Measurements from ENCODE around the gene ENTR1.

The ENTR1 gene

DNA sequence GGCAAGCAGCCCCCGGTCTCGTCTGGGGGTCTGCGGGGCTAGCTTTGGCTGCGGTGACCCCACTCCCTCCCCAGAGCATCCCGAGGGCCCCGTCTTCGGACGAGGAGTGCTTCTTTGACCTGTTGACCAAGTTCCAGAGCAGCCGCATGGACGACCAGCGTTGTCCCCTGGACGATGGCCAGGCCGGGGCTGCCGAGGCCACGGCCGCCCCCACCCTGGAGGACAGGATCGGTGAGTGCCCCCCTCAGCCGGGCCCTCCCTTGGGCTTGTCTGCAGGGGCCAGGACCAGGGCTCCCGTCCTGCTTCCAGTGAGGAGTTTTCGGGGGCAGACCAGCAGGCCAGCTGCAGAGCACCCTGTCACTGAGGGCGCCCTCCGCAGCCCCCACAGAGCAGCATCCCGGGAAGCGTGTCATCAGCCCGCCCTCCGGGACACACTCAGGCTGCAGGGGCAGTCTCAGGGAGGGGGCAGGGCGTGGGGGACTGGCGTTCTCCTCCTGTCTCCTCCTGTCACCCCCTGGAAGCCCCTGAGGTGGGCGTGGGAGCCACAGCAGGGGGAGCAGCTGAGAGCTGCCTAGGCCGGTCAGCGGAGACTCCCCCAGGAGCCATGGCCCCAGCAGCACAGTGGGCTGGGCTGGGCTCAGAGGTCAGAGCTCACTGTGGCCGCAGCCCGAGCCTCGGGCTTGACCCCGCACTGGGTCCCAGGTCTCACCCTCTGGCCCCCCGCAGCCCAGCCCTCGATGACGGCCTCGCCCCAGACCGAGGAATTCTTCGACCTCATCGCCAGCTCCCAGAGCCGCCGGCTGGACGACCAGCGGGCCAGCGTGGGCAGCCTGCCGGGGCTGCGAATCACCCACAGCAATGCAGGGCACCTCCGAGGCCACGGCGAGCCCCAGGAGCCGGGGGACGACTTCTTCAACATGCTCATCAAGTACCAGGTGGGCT lies 54.5 kb downstream of the ENTR1 start:
- H3K36me3 ChIP-seq (ENCODE audit: control insufficient read depth in 1 of 2, insufficient read depth in 2 of 2, low read depth in 1 of 2, low read length in 2 of 2), result peaks cover 21 to 65% of the 10 kb centered on the region in 2 experiments
- H4K91ac ChIP-seq (ENCODE audit: low read length), result no peak overlapping the region
- H3K18ac ChIP-seq (ENCODE audit: low read depth in 1 of 2, low read length in 2 of 2), result no peak overlapping the region
- H3K4me2 ChIP-seq (ENCODE audit: low read length, poor library complexity, severe bottlenecking), result no peak overlapping the region
- H2AK5ac ChIP-seq (ENCODE audit: low read length, severe bottlenecking), result peak overlapping the region; percentile 8
- H3K79me1 ChIP-seq (replicated peaks; ENCODE audit: low read length, poor library complexity, severe bottlenecking), result no peaks in the 10 kb centered on the region
- peak overlapping the region; percentile 15 for H2BK15ac ChIP-seq (ENCODE audit: low read depth, poor library complexity, severe bottlenecking)
- no peaks in the 10 kb centered on the region for H3K27me3 ChIP-seq (ENCODE audit: control insufficient read depth in 1 of 2, insufficient read depth in 1 of 2, low read length in 2 of 2)
- H2AFZ ChIP-seq (ENCODE audit: low read depth, low read length), result no peak overlapping the region
- no peak overlapping the region for H3K23ac ChIP-seq (ENCODE audit: low read length in 2 of 2)
- H3K9ac ChIP-seq (ENCODE audit: low read length), result no peak overlapping the region
- H2BK12ac ChIP-seq (ENCODE audit: low read length in 2 of 2), result no peak overlapping the region
- H3K4me1 ChIP-seq (ENCODE audit: control insufficient read depth, insufficient read depth, low read depth, low read length), result peaks cover 47% of the 10 kb centered on the region
- H2BK5ac ChIP-seq (ENCODE audit: low read depth, low read length, poor library complexity, severe bottlenecking), result no peak overlapping the region
- no peak overlapping the region for H3K27ac ChIP-seq (ENCODE audit: low read length, poor library complexity, severe bottlenecking)
- no peak overlapping the region for H3K4ac ChIP-seq (ENCODE audit: low read depth in 1 of 2, low read length in 2 of 2)
- no peak overlapping the region for H3K4me3 ChIP-seq (ENCODE audit: insufficient read depth in 1 of 2, low read depth in 1 of 2, low read length in 2 of 2)
- H3K9me3 ChIP-seq (ENCODE audit: control insufficient read depth, low read length), result no peaks in the 10 kb centered on the region
- no peak overlapping the region for H3K14ac ChIP-seq (ENCODE audit: low read length in 2 of 2)
- H2BK120ac ChIP-seq (ENCODE audit: low read depth, low read length), result no peak overlapping the region
- no peak for DNase-seq
- 89% methylated on average over 54 of the region's 54 CpGs for WGBS
- no peak overlapping the region for H4K8ac ChIP-seq (ENCODE audit: low read length)

DNA sequence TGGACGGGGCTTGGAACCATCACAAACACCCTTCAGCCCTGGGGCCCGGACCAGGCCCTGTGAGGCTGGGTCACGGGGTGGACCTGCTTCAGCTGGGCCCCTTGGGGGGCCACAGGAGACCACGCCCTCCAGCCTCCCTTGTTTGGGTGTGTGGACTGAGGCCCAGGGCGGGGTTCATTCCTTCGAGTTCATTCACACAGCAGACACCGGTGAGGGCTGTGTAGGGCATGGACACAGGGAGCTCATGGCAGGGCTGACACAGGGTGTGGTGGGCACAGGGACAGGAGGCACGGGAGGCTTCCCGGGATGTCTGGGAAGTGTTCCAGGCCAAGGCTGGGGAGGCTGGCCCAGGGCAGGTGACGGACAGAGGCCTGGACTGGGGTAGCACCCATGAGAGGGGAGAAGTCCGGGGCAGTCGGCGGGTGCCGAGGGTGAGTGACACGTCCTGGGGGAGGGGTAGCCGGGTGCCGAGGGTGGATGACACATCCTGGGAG lies 55.8 kb downstream of the ENTR1 start:
- H2AFZ ChIP-seq (ENCODE audit: low read depth, low read length), result no peak overlapping the region
- no peak overlapping the region for H2BK5ac ChIP-seq (ENCODE audit: low read depth, low read length, poor library complexity, severe bottlenecking)
- H3K36me3 ChIP-seq (ENCODE audit: control insufficient read depth in 1 of 2, insufficient read depth in 2 of 2, low read depth in 1 of 2, low read length in 2 of 2), result peaks cover 21 to 69% of the 10 kb centered on the region in 2 experiments
- H3K27ac ChIP-seq (ENCODE audit: low read length, poor library complexity, severe bottlenecking), result no peak overlapping the region
- peak overlapping the region; percentile 18 for H3K4me2 ChIP-seq (ENCODE audit: low read length, poor library complexity, severe bottlenecking)
- H3K18ac ChIP-seq (ENCODE audit: low read depth in 1 of 2, low read length in 2 of 2), result peak overlapping the region in 1 of 2 experiments; percentile 48
- H4K8ac ChIP-seq (ENCODE audit: low read length), result peak overlapping the region; percentile 48
- H3K4me3 ChIP-seq (ENCODE audit: insufficient read depth in 1 of 2, low read depth in 1 of 2, low read length in 2 of 2), result no peak overlapping the region
- H3K4me1 ChIP-seq (ENCODE audit: control insufficient read depth, insufficient read depth, low read depth, low read length), result peaks cover 43% of the 10 kb centered on the region
- H3K9me3 ChIP-seq (ENCODE audit: control insufficient read depth, low read length), result no peaks in the 10 kb centered on the region
- no peaks in the 10 kb centered on the region for H3K79me1 ChIP-seq (replicated peaks; ENCODE audit: low read length, poor library complexity, severe bottlenecking)
- H2BK15ac ChIP-seq (ENCODE audit: low read depth, poor library complexity, severe bottlenecking), result no peak overlapping the region
- no peak for DNase-seq
- no peak overlapping the region for H3K23ac ChIP-seq (ENCODE audit: low read length in 2 of 2)
- no peak overlapping the region for H4K91ac ChIP-seq (ENCODE audit: low read length)
- 83% methylated on average over 14 of the region's 17 CpGs for WGBS
- H3K9ac ChIP-seq (ENCODE audit: low read length), result no peak overlapping the region
- H2AK5ac ChIP-seq (ENCODE audit: low read length, severe bottlenecking), result peak overlapping the region; percentile 68
- H2BK12ac ChIP-seq (ENCODE audit: low read length in 2 of 2), result peak overlapping the region in 1 of 2 experiments; percentile 15
- H3K14ac ChIP-seq (ENCODE audit: low read length in 2 of 2), result peak overlapping the region in 1 of 2 experiments; percentile 18
- no peak overlapping the region for H2BK120ac ChIP-seq (ENCODE audit: low read depth, low read length)
- peak overlapping the region in 1 of 2 experiments; percentile 28 for H3K4ac ChIP-seq (ENCODE audit: low read depth in 1 of 2, low read length in 2 of 2)
- H3K27me3 ChIP-seq (ENCODE audit: control insufficient read depth in 1 of 2, insufficient read depth in 1 of 2, low read length in 2 of 2), result no peaks in the 10 kb centered on the region

DNA sequence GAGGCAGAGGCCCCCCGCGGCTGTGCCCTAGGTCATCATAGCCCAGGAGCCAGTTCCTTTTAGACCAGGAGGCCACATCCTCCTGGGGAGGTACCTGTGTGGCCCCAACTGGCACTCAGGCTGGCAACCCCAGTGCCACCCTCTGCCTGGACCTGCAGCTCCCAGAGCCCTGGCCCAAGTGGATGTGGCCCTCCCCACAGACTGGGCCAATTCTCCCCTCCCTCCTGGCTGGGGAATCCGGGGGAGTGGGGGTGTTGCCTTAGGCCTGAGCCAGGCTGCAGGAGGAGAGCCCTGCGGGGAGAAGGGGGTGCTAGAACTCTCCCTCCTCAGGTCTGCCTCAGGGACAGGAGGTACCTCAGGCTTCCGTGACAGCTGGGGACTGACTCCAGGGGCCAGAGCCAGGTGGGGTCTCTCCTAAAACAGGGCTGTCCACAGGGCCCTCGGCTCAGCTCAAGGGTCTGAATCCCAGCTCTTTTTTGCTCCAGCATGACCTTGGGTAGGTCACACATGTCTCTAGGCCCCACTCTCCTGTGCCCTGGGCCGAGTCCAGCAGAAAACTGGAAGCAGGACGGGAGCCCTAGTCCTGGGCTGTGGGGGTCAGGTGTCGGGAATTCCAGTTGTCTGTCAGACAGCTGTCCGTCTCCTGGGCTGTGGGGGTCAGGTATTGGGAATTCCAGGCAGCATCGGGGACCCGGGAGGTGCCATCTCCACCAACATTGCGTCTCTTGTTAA lies 56.5 kb downstream of the ENTR1 start:
- H2BK15ac ChIP-seq (ENCODE audit: low read depth, poor library complexity, severe bottlenecking), result no peak overlapping the region
- H3K18ac ChIP-seq (ENCODE audit: low read depth in 1 of 2, low read length in 2 of 2), result no peak overlapping the region
- H3K4me2 ChIP-seq (ENCODE audit: low read length, poor library complexity, severe bottlenecking), result no peak overlapping the region
- no peaks in the 10 kb centered on the region for H3K27me3 ChIP-seq (ENCODE audit: control insufficient read depth in 1 of 2, insufficient read depth in 1 of 2, low read length in 2 of 2)
- no peak overlapping the region for H3K4ac ChIP-seq (ENCODE audit: low read depth in 1 of 2, low read length in 2 of 2)
- H2BK5ac ChIP-seq (ENCODE audit: low read depth, low read length, poor library complexity, severe bottlenecking), result no peak overlapping the region
- H2BK120ac ChIP-seq (ENCODE audit: low read depth, low read length), result no peak overlapping the region
- no peak overlapping the region for H3K4me3 ChIP-seq (ENCODE audit: insufficient read depth in 1 of 2, low read depth in 1 of 2, low read length in 2 of 2)
- H3K14ac ChIP-seq (ENCODE audit: low read length in 2 of 2), result no peak overlapping the region
- H3K9ac ChIP-seq (ENCODE audit: low read length), result no peak overlapping the region
- DNase-seq, result no peak
- peaks cover 17 to 72% of the 10 kb centered on the region in 2 experiments for H3K36me3 ChIP-seq (ENCODE audit: control insufficient read depth in 1 of 2, insufficient read depth in 2 of 2, low read depth in 1 of 2, low read length in 2 of 2)
- H3K79me1 ChIP-seq (replicated peaks; ENCODE audit: low read length, poor library complexity, severe bottlenecking), result no peaks in the 10 kb centered on the region
- no peak overlapping the region for H2AFZ ChIP-seq (ENCODE audit: low read depth, low read length)
- WGBS, result 94% methylated on average over 13 of the region's 13 CpGs
- H2AK5ac ChIP-seq (ENCODE audit: low read length, severe bottlenecking), result no peak overlapping the region
- H3K27ac ChIP-seq (ENCODE audit: low read length, poor library complexity, severe bottlenecking), result no peak overlapping the region
- H2BK12ac ChIP-seq (ENCODE audit: low read length in 2 of 2), result no peak overlapping the region
- peaks cover 41% of the 10 kb centered on the region for H3K4me1 ChIP-seq (ENCODE audit: control insufficient read depth, insufficient read depth, low read depth, low read length)
- no peak overlapping the region for H3K23ac ChIP-seq (ENCODE audit: low read length in 2 of 2)
- H4K91ac ChIP-seq (ENCODE audit: low read length), result no peak overlapping the region
- no peak overlapping the region for H4K8ac ChIP-seq (ENCODE audit: low read length)
- no peaks in the 10 kb centered on the region for H3K9me3 ChIP-seq (ENCODE audit: control insufficient read depth, low read length)

DNA sequence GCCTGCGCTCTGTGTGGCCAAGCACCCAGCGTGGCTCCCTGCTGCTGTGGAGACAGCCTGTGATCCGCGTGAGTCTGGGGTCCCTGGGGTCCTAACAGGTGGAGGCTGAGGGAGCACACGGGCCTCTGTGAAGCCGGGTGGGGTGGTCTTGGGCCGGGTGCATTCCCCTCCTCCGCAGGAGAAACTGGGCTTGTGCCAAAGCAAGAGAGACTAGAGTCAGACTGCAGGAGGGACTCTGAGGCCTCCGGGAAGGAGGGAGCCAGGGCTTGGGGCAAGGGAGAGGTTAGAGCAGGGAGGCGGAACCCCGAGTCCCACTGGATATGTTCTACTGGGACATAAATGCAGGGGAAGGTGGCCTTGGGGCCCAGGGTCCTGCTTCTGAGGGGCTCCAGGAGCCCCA lies 57.3 kb downstream of the ENTR1 start:
- no peaks in the 10 kb centered on the region for H3K79me1 ChIP-seq (replicated peaks; ENCODE audit: low read length, poor library complexity, severe bottlenecking)
- no peak overlapping the region for H2BK120ac ChIP-seq (ENCODE audit: low read depth, low read length)
- no peak overlapping the region for H3K4ac ChIP-seq (ENCODE audit: low read depth in 1 of 2, low read length in 2 of 2)
- no peak overlapping the region for H4K8ac ChIP-seq (ENCODE audit: low read length)
- no peak overlapping the region for H3K18ac ChIP-seq (ENCODE audit: low read depth in 1 of 2, low read length in 2 of 2)
- H2BK5ac ChIP-seq (ENCODE audit: low read depth, low read length, poor library complexity, severe bottlenecking), result no peak overlapping the region
- H3K36me3 ChIP-seq (ENCODE audit: control insufficient read depth in 1 of 2, insufficient read depth in 2 of 2, low read depth in 1 of 2, low read length in 2 of 2), result peaks cover 16 to 72% of the 10 kb centered on the region in 2 experiments
- H2AFZ ChIP-seq (ENCODE audit: low read depth, low read length), result no peak overlapping the region
- H3K4me2 ChIP-seq (ENCODE audit: low read length, poor library complexity, severe bottlenecking), result no peak overlapping the region
- H3K27ac ChIP-seq (ENCODE audit: low read length, poor library complexity, severe bottlenecking), result no peak overlapping the region
- WGBS, result 93% methylated on average over 11 of the region's 11 CpGs
- H3K27me3 ChIP-seq (ENCODE audit: control insufficient read depth in 1 of 2, insufficient read depth in 1 of 2, low read length in 2 of 2), result no peaks in the 10 kb centered on the region
- no peak overlapping the region for H3K4me3 ChIP-seq (ENCODE audit: insufficient read depth in 1 of 2, low read depth in 1 of 2, low read length in 2 of 2)
- no peaks in the 10 kb centered on the region for H3K9me3 ChIP-seq (ENCODE audit: control insufficient read depth, low read length)
- no peak overlapping the region for H3K14ac ChIP-seq (ENCODE audit: low read length in 2 of 2)
- no peak overlapping the region for H3K9ac ChIP-seq (ENCODE audit: low read length)
- H2BK12ac ChIP-seq (ENCODE audit: low read length in 2 of 2), result no peak overlapping the region
- no peak for DNase-seq
- no peak overlapping the region for H4K91ac ChIP-seq (ENCODE audit: low read length)
- no peak overlapping the region for H2BK15ac ChIP-seq (ENCODE audit: low read depth, poor library complexity, severe bottlenecking)
- no peak overlapping the region for H3K23ac ChIP-seq (ENCODE audit: low read length in 2 of 2)
- H3K4me1 ChIP-seq (ENCODE audit: control insufficient read depth, insufficient read depth, low read depth, low read length), result peaks cover 41% of the 10 kb centered on the region
- H2AK5ac ChIP-seq (ENCODE audit: low read length, severe bottlenecking), result no peak overlapping the region
